Activated CD4-positive, alpha-beta T cell treated with anti-CD3 and anti-CD28 coated beads for 1 hour (primary cell): ENCODE results near the gene RECQL5.
"Not testable (repeated sequence)": the region's sequence is repeated elsewhere in the genome, so short reads cannot be mapped to it uniquely, and the experiment has no call there.

Experiments used
- DNase-seq: peaks from one replicate; pipeline ENCODE4 v3.0.0-alpha.2; 2020

Gene RECQL5

DNA sequence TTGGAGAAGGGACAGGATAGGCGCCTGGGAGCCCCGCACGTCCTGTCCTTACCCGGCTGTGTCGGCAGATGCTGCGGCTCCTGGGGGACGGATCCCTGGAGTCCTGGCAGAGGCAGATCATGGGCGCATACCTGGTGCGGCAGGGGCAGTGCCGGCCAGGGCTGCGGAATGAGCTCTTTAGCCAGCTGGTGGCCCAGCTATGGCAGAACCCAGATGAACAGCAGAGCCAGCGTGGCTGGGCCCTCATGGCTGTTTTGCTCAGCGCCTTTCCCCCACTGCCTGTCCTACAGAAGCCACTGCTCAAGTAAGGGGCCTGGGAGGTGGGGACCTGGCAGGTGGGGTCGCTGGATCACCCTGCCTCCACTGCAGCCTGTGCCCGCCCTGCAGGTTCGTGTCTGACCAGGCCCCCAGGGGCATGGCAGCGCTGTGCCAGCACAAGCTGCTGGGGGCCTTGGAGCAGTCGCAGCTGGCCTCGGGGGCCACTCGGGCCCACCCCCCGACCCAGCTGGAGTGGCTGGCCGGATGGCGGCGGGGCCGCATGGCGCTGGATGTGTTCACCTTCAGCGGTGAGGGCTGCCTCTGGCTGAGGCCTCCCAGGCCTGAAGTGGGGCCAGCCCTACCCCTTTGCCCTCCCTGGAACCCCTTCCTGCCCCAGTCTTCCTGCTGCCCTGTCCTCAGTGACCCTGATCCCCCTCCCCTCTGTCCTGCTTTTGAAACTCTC lies 53.9 kb downstream of the RECQL5 start:
- no peak for DNase-seq

DNA sequence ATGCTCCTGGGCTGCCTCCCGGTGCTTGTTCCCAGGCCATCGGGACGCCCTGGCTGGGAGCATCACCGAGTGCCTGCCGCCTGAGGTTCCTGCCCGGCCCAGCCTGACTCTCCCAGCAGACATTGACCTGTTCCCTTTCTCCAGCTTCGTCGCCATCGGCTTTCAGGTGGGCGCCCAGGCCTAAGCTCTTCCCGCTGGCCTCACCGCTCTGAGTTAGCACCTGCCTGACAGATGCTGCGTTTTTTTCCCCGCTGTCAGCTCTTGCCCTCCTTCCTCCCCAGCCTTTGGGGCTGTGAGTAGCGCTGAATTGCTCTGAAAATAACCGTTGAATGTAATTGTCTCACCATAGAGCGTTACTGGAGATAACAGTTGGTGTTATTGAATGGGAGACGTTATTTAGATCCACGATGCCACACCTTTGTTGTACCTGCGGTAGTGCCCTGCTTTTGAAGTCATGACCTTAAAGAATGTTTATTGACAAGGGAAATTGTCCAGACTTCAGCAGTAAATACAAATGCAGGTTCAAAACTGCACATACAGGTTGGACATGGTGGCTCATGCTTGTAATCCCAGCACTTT lies 55.0 kb downstream of the RECQL5 start:
- no peak for DNase-seq

DNA sequence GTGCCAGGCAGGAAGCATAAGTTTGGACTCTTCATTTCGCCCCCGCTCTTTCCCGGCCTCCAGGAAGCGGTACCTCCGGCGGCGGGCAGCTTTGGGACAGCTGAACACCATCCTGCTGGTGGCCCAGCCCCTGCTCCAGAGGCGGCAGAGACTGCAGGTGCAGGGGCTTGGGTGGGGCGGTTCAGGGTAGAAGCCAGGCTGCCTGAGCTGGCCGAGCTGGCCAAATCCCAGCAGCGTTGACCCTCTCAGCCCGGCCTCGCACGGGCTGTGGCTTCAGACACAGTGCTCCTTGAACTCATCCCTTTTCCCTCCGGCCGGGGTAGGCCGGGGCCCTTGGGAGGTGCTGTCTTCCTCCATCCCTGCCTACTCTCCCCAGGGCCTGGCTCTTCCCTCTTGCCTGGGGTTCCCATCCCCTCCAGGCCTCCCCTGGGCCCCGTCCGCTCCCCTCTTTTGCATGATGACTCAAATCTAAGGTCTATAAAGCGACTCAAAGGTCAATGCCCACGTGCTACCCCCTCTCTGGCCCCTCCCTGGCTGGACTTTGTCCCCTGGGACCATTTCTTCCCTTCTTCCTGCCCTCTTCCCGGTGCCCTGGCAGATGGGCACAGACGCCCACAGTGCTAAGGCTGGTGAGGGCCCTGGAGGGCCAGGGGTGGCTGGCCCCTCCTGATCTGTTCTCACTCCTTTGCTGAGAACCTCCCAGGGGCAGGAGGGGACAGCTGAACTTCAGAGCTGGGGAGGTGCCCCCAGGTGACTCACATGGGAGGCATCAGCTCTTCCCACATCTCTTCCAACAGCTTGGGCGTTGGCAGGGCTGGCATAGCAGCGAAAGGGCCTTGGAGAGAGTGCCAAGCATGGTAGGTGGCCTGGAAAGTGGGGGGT lies 56.6 kb downstream of the RECQL5 start:
- no peak for DNase-seq

DNA sequence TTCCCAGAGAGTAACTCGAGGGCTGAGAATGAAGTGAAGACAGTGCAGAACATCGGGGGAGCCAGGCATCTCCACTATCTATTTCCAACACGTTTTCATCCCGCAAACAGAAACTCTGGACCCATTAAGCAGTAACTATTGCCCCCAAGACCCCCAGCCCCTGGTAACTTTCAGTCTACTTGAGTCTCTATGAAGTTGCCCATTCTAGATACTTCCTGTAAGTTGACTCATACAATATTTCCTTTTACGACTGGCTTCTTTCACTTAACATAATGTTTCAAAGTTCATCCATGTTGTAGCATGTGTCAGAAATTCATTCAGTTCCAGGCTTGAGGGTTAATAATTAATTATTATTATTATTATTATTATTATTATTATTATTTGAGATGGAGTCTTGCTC lies 59.9 kb downstream of the RECQL5 start:
- no peak for DNase-seq

DNA sequence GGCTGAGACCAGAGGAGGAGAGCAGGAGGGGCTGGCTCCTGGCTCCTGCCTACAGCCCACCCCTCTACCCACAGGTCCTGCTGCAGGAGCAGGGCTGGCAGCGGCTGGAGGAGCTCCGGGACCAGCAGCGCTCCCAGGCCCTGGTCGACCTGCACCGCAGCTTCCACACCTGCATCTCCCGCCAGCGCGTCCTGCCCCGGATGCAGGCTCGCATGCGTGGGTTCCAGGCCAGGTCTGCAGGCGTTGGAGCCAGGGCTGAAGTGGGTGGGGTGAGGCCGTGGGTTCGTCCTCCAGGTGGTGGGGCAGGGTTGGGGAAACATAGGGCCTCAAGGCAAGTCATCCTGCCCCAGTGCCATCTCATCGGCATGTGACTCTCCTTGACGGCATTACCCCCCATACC lies 61.2 kb downstream of the RECQL5 start:
- DNase-seq, result no peak

DNA sequence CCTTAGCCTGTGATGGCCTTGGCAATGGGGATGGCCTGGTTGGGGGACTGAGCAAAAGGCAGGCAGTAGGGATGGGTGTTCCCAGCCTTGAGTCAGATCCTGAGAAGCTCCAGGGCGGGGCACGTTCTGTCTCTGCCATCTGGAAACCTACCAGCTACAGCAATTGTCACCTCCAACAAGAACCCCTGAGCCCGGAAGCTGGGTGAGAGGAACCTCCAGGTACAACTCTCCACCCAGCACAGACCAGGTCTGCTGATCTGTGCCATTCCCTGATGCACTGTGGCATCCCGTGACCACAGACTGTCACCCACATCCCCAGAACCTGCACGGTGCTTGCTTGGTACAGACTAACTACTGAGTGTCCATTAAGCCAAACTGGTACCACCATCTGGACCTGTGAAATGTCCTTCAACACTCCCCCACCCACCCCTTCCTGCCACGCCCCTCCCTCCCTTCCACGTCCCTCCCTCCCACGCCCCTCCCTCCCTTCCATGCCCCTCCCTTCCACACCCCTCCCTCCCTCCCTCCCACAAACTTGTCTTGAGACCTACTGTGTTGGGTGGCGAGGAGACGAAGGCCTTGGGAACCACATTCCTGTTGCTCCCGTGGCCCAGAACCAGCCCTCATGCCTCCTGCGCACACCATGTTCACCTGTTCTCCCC lies 62.8 kb downstream of the RECQL5 start:
- no peak for DNase-seq

DNA sequence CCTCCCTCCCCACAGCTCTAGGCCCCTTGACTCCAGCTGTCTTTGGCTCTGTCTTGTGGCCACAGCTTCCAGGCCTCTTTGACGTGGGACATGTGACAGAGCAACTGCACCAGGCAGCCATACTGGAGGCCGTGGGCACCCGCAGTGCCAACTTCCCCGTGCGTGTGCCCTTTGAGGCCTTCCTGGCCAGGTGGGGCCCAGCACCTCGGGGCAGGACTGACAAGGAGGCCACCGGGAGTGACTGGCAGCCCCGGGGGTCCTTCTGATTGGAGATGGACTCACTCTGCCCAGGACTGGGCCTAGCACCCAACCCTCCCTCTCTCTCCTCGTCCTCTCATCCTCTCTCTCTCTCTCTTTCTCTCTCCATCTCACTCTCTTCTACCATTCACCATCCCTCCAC lies 63.8 kb downstream of the RECQL5 start:
- DNase-seq, result no peak

DNA sequence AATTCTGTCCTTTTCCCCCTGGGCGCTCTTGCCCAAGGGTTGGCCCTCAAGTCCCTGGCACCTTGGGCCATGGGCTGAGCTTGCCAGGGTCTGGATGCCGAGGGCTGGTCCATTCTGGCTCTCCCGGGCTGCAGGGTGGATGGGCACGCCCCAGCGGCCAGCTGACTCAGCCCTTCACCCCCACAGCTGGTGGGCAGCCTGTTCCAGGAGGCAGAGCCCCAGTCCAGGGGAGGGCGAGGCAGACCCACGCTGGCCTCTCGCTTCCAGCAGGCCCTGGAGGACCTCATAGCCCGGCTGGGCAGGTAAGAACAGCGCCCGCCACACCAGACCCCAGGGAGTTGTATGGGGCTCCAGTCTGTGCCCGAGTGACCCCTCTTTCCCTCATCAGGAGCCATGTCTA lies 64.3 kb downstream of the RECQL5 start:
- no peak for DNase-seq

DNA sequence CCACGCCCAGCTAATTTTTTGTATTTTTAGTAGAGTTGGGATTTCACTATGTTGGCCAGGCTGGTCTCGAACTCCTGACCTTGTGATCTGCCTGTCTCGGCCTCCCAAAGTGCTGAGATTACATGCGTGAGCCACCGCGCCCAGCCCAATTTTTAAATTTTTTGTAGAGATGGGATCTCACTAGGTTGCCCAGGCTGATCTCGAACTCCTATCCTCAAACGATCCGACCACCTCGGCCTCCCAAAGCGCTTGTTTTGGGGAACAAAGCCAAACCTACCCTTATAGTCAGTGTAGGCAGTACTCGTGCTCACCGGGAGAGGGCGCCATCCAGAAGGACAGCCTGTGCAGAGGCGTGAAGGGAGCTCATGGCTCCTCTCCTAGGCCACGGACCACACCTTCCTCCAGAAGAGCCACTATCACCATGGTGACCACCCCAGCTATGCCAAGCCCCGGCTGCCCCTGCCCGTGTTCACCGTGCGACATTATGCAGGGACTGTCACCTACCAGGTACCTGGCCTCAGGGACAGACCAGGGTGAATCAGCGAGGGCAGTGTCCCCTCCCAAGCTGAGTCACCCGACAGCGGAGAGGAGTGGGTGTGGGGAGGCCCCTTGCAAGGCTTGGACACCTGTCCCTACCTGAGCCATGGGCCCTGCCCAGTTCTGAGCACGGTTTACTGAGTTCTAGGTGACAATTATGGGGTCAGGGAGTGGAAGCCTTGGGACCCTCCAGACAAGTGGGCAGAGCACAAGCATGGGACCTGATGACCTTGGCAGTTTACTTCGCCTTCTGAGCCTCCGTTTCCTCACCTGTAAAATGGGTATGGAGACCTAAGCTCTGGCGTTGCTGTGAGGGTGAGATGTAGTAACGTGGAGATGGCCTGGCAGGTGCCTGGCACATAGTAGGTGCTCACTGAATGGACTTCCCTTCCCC lies 65.6 kb downstream of the RECQL5 start:
- DNase-seq, result peak; percentile 37

DNA sequence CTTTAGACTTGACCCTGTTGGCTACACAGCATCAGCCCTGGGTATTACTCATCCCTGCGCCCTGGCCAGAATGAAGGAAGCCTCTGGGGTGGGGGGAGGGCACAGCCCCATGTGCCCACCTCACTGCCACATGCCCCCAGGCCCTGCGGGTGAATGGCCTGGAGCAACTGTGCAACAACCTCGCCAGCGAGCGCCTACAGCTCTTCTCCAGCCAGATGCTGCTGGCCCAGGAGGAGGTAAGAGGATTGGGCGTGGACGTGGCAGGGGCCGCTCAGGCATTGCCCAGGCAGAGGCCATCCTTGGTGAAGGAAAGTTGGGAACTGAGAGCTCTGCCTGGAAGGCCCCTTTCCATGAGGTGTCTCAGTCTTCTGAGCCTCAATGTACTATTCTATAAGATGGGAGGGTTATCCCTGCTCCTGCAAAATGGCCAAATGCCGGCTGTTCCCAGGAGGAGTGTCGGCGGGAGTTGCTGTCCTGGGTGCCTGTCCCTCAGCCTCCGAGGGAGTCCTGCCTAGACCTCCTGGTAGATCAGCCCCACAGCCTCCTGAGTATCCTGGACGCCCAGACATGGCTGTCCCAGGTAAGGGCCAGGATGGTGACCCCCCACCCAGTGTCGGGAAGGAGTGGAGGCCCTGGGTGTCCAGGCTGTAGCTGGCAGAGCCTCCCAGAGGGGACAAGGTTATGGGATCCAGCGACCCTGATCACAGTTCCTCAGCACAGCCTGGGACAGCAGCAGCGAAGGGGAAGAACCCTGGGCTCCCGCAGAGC lies 70.5 kb downstream of the RECQL5 start:
- no peak for DNase-seq

DNA sequence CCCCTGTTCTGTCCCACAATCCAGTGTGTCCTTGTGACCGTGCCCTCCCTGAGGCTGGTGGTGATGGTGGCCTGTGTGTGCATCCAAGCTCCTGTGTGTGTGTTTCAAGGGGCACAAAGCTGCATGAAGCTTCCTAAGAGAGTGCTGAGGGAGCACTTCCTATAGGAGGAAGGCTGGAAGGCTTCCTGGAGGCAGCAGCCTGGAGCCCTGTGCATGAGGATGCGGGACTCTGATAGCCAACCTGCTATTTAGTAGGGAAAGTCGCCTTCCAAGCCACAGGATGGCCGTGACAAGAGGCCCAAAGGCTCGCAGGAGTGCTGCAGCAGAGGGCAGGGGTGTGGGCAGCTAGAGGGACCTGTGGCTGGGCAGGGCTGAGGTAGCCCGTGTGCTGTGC lies 71.0 kb downstream of the RECQL5 start:
- no peak for DNase-seq

DNA sequence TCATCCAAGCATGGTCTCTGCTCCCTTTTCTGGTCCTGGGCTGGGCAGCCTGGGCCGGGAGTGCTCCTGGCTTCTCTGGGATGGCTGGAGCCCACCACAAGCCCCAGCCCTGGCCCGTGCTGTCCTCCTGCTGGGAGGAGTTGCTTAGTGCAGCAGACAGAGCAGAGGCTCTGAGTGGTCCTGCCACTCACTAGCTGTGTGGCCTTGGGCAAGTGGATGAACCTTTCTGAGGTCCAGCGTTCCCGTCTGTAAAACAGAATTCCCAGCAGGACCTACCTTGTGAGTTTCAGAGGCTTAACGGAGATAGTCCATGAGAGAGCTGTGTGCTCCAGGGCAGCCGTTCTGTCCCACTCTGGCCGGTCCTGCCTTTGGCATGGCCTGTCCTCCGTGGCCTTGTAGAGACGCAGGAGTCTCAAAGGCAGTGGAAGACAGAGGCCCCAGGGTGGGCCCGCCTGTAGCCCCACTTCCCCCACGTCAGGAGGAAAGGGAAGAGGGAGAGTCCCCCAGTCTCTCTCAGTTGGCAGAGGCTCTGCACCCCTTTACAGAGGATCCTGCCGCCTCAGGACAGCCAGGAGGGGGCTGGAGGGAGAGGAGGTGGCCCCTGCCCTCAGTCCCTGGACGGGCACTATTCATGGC lies 71.6 kb downstream of the RECQL5 start:
- no peak for DNase-seq

DNA sequence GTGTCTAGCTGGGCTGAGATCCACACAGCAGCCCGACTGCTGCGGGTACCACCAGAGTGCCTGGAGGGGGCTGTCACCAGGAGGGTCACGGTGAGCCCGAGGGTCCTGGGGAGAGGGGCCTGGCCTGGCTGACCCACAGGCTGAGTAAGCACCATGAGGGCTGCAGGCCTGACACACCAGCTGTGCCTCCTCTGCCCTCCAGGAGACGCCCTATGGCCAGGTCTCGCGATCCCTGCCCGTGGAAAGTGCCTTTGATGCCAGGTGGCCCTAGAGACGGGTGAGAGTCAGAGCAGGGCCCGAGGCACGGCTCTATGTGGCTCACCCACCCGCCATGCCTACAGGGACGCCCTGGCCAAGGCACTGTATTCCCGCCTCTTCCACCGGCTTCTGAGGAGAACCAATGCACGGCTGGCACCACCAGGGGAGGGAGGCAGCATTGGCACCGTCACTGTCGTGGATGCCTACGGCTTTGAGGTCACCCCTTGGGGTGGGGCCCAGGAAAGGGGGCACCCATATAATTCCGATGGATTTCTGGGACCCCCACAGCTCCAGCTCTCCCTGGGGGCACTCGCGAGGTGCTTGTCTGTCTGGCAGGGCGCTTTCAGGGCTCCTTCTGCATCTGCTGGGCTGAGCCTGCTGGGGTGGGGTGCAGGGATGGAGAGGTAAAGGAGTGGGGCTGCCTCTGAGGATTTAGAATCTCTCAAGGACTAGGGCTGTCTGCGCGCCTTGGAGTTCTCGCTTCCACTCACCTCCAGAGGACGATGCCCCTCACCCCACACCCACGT lies 72.3 kb downstream of the RECQL5 start:
- DNase-seq, result no peak

DNA sequence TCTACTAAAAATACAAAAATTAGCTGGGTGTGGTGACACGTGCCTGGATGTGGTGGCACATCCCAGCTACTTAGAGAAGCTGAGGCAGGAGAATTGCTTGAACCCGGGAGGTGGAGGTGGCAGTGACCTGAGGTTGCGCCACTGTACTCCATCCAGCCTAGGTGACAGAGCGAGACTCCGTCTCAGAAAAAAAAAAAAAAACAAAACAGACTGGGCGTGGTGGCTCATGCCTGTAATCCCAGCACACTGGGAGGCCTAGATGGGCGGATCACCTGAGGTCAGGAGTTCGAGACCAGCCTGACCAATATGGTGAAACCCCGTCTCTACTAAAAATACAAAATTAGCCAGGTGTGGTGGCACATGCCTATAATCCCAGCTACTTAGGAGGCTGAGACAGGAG lies 73.5 kb downstream of the RECQL5 start:
- DNase-seq, result not testable (repeated sequence)

DNA sequence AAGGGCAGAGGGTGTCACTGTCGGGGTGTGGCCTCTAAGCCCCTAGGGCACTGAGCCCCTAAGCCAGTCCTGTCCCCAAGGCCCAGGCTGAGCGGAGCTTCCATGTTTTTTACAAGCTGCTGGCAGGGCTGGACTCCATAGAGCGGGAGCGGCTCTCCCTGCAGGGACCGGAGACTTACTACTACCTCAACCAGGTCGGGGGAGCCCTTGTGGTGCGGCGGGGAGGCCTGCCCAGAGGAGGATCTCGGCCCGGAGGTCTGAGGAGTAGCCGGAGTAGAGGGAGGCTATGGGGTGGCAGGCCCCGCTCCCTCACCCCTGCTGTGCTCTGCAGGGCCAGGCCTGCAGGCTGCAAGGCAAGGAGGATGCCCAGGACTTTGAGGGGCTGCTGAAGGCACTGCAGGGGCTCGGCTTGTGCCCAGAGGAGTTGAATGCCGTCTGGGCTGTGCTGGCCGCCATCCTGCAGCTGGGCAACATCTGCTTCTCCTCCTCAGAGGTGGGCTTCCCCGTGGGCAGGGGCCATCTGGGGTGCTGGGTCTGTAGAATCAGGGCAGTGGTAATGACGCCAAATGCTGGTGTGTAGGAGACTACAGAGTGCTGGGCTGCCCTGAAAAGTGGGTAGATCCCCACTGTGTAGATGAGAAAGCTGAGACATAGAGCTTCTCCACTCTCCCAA lies 74.5 kb downstream of the RECQL5 start:
- no peak for DNase-seq

DNA sequence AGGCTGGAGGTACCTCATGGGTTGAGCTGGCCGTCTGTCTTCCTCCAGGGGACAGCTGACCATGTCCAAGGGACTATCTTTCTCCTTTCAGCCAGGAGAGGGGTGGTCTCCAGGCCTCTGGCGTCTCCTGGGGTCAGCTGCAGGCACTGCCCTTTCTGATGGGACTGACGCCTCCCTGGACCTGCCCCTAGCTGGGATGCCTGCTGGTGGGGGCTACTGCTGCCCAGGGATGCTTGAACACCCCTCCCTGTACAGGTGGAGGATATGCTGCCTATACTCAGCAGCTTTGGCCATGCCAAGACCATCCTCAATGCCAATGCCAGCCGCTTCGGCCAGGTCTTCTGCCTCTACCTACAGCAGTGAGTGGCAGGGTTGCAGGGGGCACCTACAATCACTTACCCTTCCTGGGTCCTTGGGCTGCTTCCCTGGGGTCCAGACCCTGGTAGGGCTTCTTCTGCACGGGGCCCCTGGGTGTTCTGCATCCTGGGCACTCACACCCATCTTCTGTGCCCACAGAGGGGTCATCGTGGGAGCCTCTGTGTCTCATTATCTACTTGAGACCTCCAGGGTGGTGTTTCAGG lies 75.1 kb downstream of the RECQL5 start:
- DNase-seq, result no peak

DNA sequence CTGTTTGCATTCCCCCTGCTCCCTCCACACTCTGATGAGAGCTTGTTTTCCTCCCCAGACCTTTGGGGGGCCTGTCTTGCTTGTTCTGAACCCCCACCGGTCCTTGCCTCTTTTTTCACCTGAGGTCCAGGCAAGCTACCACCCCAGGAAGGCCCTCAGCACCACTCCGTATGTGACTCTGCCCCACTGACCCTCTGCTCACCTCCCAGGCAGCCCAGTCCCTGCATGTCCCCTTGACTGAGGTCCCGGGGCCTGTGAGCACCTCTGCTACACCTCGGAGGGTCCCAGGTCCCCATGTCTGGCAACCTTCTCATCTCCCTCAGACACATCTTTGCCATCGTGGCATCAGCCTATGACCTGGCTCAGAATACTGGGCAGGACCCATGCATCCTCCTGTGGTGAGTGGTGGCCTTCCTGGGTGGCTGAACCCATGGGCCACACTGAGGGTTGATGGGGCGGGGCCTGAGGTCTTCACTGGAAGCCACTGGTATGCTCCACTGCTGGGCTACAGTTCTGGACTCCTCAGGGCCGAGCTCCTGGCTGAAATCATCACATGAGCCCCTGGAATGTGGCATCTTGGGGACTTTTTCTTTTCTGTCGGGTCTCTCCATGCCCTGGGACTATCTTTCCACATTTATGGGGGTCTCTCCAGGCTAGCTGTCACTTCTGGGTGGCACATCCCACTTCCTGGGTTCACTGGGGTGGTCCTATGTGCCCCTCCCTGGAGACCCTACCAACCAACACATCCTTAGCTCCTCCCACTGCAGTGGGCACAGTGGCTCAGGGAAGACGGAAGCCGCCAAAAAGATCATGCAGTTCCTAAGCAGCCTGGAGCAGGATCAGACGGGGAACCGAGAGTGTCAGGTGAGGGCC lies 75.9 kb downstream of the RECQL5 start:
- no peak for DNase-seq

DNA sequence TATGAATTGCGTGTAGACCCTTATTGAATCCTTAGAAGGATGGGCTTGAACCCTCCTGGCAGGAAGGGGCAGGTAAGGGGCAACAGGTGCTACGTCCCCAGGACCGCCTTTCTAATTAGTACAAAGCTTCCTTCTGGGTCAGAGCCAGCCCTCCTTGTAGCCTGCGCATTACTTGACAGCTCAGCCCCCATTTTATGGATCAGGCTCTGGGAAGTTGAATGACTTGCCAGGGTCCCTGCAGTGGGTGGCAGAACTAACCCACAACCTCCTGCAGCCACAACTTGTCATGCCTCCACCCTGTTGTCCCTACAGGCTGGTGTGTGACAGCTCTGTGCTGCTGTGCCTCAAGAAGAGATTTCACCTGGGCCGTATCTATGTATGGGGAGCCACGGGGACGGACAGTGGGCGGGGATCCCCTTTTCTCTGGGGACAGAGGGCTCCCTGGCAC lies 76.6 kb downstream of the RECQL5 start:
- DNase-seq, result no peak
